ENCODE results near the gene TEKT4. TPM values are rescaled to one million over a fixed set of nuclear protein-coding genes. Genes with fewer than 3 reads are reported as not detected.
"Not testable (repeated sequence)": the region's sequence is repeated elsewhere in the genome, so short reads cannot be mapped to it uniquely, and the experiment has no call there.

The TEKT4 gene
- total RNA-seq, 2 experiments from 2014 or later: not detected

DNA sequence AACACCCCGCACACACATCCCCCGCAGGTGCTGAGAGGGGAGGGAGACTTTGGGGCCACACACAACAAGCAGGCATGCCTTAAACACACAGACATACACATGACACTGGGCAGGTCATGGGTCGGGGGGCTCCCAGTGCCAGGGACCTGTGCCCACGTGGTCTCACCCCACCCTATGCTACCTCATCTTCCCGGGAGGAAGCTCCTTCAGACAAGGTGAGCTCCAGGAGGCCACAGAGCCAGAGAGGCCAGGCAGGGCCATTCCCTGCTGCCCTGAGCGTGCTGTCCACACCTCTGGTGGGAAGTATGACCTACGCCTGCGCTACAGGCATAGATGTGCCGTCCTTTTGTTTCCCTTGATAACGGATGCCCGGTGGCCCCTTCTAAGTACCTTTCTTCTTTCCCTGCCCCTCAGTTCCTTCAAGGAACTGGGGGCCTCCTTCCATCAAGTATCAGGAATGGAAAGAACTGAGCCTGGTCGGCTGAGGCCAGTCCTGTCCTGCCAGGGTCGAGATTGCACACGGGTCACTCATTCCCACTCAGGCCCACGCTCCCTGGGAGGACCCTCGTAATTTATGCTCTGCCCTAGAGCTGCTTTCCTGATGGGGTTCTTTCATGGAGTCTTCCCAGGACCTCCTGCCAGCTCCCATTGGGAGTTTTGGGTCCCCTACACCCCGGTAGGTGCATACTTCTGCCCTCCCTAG lies 4.7 kb downstream of the TEKT4 start:
- intact Hi-C loops (cut with micrococcal nuclease): no loop called here
- no peak for ATAC-seq
- H3K9me3 Mint-ChIP-seq: no peaks in the 10 kb centered on the region
- H3K4me1 Mint-ChIP-seq (ENCODE audit: low read depth): no peaks in the 10 kb centered on the region
- H3K27ac Mint-ChIP-seq: no peak overlapping the region
- peaks cover 3% of the 10 kb centered on the region for H3K27me3 Mint-ChIP-seq
- no peak overlapping the region for H3K4me3 Mint-ChIP-seq
- POLR2A ChIA-PET: no interaction called here
- no peak for DNase-seq
- no peaks in the 10 kb centered on the region for H3K36me3 Mint-ChIP-seq (ENCODE audit: low read depth)
- TF ChIP-seq, protein P1, sequence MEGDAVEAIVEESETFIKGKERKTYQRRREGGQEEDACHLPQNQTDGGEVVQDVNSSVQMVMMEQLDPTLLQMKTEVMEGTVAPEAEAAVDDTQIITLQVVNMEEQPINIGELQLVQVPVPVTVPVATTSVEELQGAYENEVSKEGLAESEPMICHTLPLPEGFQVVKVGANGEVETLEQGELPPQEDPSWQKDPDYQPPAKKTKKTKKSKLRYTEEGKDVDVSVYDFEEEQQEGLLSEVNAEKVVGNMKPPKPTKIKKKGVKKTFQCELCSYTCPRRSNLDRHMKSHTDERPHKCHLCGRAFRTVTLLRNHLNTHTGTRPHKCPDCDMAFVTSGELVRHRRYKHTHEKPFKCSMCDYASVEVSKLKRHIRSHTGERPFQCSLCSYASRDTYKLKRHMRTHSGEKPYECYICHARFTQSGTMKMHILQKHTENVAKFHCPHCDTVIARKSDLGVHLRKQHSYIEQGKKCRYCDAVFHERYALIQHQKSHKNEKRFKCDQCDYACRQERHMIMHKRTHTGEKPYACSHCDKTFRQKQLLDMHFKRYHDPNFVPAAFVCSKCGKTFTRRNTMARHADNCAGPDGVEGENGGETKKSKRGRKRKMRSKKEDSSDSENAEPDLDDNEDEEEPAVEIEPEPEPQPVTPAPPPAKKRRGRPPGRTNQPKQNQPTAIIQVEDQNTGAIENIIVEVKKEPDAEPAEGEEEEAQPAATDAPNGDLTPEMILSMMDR (IDR thresholded peaks at IDR 0.05): no peak
- CTCF ChIA-PET: interaction anchor here (1.1 to 1.8 kb wide), 2 partner anchors 11 to 81 kb away, joined by 3 to 11 read pairs; no protein-coding TSS in a partner anchor

DNA sequence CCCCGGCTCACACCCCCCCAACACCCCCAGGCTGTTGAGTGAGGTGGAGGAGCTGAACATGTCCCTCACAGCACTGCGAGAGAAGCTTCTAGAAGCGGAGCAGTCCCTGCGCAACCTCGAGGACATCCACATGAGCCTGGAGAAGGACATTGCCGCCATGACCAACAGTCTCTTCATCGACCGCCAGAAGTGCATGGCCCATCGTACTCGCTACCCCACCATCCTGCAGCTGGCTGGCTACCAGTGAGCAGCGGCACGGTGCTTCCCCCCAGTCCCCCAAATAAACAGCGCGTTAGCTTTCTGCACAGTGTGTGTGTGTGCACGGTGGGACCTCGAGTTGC lies 5.3 kb downstream of the TEKT4 start:
- no peaks in the 10 kb centered on the region for H3K9me3 Mint-ChIP-seq
- ATAC-seq: no peak
- ChIA-PET POLR2A (no interaction called here), CTCF (interaction anchor here (1.1 to 1.8 kb wide), 2 partner anchors 11 to 80 kb away, joined by 3 to 11 read pairs; no protein-coding TSS in a partner anchor)
- no peak for DNase-seq
- intact Hi-C loops (cut with micrococcal nuclease): no loop called here
- no peak overlapping the region for H3K27ac Mint-ChIP-seq
- H3K27me3 Mint-ChIP-seq: peaks cover 3% of the 10 kb centered on the region
- H3K36me3 Mint-ChIP-seq (ENCODE audit: low read depth): no peaks in the 10 kb centered on the region
- TF ChIP-seq, protein P1 (IDR thresholded peaks at IDR 0.05): no peak
- H3K4me1 Mint-ChIP-seq (ENCODE audit: low read depth): no peaks in the 10 kb centered on the region
- H3K4me3 Mint-ChIP-seq: no peak overlapping the region

DNA sequence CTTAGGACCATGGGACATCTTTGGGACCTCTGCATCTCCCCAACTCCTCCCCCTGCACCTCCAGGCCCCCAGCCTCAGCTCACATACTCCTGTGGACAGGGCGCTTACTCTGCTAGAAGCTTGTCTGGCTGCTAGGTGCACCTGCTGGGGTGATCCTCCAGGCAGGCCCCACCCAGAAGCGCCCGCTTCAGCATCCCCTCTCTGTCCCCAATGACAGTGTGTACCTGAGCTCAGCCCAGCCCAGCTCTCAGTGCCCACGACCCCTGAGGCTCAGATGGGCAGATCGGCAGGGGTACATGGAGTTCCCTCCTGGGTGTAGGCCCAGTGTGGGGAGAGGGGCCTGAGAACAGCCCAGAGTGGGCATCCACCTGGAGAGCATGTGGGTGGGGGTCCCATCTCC lies 5.9 kb downstream of the TEKT4 start:
- Mint-ChIP-seq H3K4me3 (no peak overlapping the region), H3K27ac (no peak overlapping the region), H3K9me3 (no peaks in the 10 kb centered on the region), H3K4me1 (ENCODE audit: low read depth) (no peaks in the 10 kb centered on the region), H3K27me3 (peaks cover 2% of the 10 kb centered on the region), H3K36me3 (ENCODE audit: low read depth) (no peaks in the 10 kb centered on the region)
- CTCF ChIA-PET: interaction anchor here (1.1 kb wide), 1 partner anchor 12 kb away, joined by 3 read pairs; no protein-coding TSS in a partner anchor
- POLR2A ChIA-PET: no interaction called here
- TF ChIP-seq, protein P1 (IDR thresholded peaks at IDR 0.05): no peak
- no peak for ATAC-seq
- no peak for DNase-seq
- intact Hi-C loops (cut with micrococcal nuclease): no loop called here

DNA sequence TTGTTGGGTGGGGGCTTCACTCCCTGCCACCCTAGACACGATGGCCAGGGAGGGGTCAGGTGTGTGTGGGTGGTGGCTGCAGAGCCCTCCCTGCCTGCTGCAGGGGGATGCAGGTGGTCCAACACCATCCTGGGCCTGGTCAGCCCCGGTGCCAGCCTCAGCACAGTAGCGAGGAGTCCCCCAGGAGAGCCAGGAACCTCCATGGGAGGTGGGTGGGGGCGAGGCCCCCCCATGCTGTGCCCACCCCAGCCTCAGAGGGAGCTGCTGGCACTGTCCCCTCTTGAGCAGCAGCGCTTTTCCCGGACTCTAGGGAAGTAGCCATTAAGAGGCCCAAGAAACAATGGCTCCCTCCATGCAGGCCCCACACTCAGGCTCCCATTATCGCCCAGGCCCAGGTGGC lies 7.3 kb downstream of the TEKT4 start:
- CTCF ChIA-PET, ATAC-seq: not testable (repeated sequence)

DNA sequence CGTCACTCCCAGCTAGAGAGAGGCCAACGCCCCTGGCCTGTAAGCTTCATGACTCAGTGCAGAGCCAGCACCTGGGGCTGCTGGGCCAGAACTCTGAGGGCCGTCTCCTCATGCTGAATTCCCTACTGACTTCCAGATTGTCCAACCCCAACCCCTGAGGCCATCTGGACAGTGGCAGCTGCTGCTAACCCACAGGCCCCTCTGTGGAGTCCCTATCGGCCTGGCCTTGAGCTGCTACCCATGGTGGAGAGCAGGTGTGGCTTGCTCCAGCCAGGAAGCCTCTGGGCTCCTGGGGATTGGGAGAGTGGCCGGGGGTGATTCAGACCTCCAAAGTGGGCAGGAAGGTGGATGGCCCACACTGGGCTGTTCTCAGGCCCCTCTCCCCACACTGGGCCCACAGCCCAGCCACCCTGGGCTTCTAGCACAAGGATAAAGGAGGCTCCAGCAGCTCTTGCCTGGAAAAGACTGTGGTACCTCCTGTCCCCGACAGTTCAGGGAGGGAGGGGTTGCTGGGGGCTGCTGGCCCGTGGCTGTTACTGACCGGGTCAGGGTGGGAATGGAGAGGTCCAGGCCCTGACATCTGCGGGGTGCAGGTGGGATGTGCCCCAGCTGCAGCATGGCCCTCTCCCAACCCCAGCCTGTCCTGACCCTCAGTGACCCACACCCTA lies 8.2 kb downstream of the TEKT4 start:
- Mint-ChIP-seq H3K27ac (no peak overlapping the region), H3K4me3 (no peak overlapping the region), H3K4me1 (ENCODE audit: low read depth) (no peaks in the 10 kb centered on the region), H3K9me3 (peaks cover 3% of the 10 kb centered on the region), H3K27me3 (peaks cover 4% of the 10 kb centered on the region), H3K36me3 (ENCODE audit: low read depth) (no peaks in the 10 kb centered on the region)
- TF ChIP-seq, protein P1 (IDR thresholded peaks at IDR 0.05): no peak
- no peak for ATAC-seq
- intact Hi-C loops (cut with micrococcal nuclease): no loop called here
- ChIA-PET POLR2A (no interaction called here), CTCF (no interaction called here)
- DNase-seq: no peak

More for the DNA sequence above, 7.3 kb downstream of the TEKT4 start:
- DNase-seq; H3K9me3 Mint-ChIP-seq; H3K36me3 Mint-ChIP-seq (ENCODE audit: low read depth); intact Hi-C loops (cut with micrococcal nuclease); H3K4me3 Mint-ChIP-seq; H3K27ac Mint-ChIP-seq; H3K27me3 Mint-ChIP-seq; POLR2A ChIA-PET; H3K4me1 Mint-ChIP-seq (ENCODE audit: low read depth): not testable (repeated sequence)

Measured in activated CD8-positive, alpha-beta T cell treated with anti-CD3 and anti-CD28 coated beads for 36 hours (primary cell).